GM19324 (cell line): ENCODE results near the gene PPP2R2B.

Source experiments
- ATAC-seq: cut with Tn5 transposase; IDR thresholded peaks from one replicate; pipeline ENCODE4 v1.9.1; 2021; ENCODE audit warnings: mild to moderate bottlenecking, moderate library complexity; ENCODE audit not compliant: unreplicated experiment, low FRiP score

The PPP2R2B gene

DNA sequence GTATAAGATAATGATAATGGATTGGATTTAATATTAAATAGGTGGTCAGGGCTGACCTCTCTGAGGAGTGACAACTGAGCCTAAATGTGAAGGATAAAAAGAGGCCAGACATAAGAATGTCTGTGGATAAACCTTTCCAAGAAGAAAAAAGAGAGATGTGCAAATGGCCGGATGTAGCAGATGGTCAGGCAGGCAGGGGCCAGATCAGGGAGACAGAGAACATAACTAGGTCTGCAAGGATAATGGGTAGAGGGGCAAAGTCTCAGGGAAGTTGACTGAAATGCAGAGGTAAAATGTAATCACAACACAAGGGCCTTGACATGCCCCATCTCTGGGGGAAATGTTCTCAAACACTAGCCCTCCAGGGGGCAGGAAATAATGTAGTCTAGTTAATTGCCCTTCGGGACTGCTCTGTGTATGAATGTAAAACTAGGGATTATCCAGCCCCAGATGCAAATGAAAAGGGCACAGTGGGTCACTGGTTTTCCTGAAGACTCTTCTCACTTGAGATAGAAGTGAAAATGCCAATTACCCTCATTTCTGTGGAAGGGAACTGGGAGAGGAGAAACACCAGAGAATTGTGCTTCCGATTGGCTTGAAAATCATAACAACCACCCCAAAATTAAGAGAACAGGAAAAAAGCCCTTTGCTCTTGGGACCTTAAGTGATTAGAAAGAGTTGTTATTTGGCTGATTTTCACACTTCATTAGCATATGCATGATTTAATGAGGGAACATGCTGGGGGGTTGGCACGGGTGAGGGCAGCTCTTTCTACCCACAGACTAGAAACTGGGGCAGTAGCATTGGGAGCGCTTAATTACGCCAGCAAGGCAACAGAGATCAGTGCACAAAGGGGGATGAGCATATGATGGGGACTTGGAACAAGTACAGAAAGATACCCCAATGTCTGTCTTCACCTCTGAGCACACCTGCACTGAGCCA, 88.6 kb downstream of the PPP2R2B start:
- ATAC-seq, result no peak

DNA sequence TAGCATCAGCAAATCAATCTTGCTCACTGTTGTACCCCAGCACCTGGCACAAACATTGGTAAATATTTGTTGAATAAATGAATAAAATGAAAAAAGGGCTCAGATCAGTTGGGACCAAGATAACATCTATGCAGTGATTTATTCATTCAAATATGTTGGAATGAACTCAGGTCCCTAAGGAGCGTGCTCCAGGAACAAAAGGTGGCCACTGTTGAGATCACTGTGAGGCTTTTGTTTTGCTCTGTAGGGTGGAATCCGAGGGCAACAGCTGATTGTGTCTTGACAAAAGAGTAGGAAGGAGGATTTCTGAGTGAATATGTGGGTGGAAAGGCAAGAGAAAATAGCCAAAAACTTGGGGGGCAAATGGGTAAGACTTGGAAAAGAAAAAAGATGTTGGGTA, 89.7 kb downstream of the PPP2R2B start:
- ATAC-seq, result no peak

GRCh38 chr5:146785065-146785464, 93.5 kb downstream of the PPP2R2B start:
- ATAC-seq, result no peak

- no peak for ATAC-seq
Measured at GRCh38 chr5:146781157-146781556, 97.4 kb downstream of the PPP2R2B start.

DNA sequence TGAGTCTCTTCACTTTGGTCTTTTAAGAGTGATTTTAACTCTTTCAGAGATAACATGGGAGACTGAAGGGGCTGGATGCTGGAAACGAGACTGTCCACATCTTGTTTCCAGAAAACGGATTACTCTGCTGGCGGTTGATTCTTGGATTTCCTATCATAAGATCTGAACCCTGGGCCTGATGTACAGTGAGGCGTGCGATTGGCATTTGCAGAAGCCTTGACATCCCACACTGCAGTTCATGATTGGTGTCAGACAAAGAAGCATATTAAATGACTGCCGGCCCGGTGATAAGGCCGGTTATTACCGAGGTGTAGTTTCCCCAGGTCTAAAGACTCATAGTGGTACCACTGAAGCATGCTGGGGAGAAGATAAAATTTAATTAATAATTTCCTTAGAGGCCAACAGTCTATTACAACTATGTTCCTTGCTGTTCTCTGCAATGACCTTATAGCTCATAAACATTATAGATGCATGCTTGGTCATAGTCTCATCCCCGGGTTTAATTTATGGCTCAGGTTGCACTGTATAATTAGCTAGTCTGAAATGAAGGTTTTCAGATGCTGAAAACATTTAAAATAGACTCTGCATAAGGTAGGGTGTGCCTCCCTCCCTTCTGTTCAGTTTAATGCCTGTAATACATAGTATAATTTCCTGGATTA, 99.2 kb downstream of the PPP2R2B start:
- ATAC-seq, result no peak

DNA sequence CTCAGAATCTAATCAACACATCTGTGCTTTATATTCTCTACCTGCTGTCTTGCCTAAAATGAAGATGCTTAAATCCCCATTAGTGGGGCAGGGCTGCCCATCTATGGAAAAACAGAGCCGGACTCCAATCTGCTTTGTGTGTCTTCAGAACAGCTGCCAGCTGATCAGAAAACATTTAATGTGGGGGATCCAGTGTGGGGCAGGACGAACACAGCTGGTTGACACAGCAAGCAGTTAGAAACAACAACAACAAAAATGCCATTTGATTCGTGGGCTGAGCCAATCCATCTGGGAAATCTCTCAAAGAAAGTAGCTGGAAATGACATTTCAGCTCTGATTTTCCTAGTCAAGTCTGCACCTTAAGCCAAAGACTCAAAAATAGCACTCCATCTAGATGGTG, 99.8 kb downstream of the PPP2R2B start:
- no peak for ATAC-seq

DNA sequence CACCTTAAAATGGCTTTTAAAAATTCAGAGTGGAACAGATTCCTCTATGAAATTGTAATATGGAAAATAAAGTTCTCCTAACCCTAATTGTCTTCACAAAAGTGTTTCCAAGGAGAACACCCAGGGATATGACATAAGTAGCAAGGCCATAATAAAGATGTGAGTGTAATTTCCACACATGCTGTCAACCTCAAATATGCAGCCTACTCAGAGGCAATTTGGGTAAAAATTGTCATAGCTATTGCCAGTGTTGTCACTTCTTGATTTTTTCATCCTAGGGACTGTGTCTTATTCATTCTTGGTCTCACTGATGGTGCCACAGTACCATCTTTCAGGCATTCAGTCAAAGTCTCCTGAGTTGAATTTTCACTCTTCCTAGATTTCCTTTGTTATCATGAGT, 100.3 kb downstream of the PPP2R2B start:
- no peak for ATAC-seq

- no peak for ATAC-seq
Measured at GRCh38 chr5:146772881-146773466, 105.6 kb downstream of the PPP2R2B start.

GRCh38 chr5:146770980-146771379, 107.6 kb downstream of the PPP2R2B start:
- ATAC-seq, result no peak

GRCh38 chr5:146770546-146770945, 108.0 kb downstream of the PPP2R2B start:
- ATAC-seq, result no peak

DNA sequence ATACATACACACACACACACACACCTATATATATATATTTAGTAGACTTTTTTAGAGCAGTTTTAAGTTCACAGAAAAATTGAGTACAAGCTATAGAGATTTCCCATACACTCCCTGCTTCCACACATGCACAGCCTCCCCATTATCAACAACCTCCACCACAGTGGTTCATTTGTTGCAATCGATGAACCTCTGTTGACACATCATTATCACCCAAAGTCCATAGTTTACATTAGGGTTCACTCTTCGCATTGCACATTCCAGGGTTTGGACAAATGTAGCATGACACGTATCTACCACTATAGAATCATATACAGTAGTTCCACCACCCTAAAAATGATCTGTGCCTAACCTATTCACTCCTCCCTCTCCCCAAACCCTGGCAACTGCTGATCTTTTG, 111.0 kb downstream of the PPP2R2B start:
- ATAC-seq, result no peak

DNA sequence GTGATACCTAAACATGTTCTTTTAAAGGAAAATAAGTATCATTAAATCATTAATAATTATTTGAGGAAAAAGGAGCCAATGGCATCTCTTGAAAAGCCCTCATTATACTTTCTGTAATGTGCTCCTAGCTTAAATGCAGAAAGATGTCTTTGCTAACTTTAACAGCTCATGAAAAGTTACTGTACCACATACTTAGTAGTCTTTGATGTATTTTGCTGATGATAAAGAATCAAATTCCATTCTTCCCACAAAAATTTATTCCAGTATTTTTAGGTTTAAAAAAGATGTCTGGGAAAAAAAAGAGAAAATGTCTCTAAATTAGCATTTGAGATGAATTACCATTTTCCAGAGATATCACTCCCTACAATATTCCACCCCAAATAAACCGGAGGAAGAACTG, 112.5 kb downstream of the PPP2R2B start:
- ATAC-seq, result no peak

- no peak for ATAC-seq
Measured at GRCh38 chr5:146765089-146765832, 113.3 kb downstream of the PPP2R2B start.

DNA sequence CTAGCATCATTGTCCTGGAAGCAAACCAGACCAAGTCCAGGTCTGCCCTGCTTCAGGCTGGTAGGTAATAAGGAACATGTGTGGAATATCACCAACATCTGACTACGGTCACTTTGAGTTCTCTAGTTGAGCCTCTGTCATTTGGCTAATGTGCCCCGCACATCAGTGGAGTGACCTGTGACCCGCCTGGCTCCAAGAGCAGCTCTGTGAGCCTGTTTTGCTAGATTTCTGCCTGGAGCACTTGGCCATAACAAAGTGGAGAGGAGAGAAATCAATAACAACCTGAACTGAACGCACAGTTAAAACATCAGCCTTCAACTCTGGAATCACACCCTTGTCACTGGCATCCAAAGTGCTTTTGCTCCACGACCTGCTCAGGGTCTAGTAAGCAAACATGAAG, 115.7 kb downstream of the PPP2R2B start:
- no peak for ATAC-seq

GRCh38 chr5:146761811-146762210, 116.7 kb downstream of the PPP2R2B start:
- no peak for ATAC-seq

GRCh38 chr5:146758938-146759337, 119.6 kb downstream of the PPP2R2B start:
- ATAC-seq, result no peak

GRCh38 chr5:146758076-146758475, 120.5 kb downstream of the PPP2R2B start:
- ATAC-seq, result no peak

DNA sequence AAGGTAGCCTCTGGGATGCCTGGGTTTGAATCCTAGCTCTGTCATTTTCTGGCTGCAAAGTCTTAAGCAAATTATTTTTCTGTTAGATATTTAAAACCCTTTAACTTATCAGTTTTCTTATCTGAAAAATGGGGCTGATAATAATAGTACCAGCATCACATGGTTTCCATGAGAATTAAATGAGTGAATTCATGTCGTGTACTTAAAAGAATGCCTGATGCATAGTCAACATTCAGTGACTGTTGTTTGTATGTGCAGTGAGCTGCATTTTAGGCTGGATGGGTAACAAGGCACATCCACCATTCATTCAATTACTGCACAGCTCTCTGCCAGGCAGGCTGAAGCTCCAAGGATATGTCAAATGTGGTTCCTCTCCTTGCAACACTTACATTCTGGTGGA, 122.0 kb downstream of the PPP2R2B start:
- ATAC-seq, result no peak

GRCh38 chr5:146755793-146756192, 122.8 kb downstream of the PPP2R2B start:
- ATAC-seq, result no peak

- ATAC-seq, result no peak
Measured at GRCh38 chr5:146754621-146755020, 123.9 kb downstream of the PPP2R2B start.

DNA sequence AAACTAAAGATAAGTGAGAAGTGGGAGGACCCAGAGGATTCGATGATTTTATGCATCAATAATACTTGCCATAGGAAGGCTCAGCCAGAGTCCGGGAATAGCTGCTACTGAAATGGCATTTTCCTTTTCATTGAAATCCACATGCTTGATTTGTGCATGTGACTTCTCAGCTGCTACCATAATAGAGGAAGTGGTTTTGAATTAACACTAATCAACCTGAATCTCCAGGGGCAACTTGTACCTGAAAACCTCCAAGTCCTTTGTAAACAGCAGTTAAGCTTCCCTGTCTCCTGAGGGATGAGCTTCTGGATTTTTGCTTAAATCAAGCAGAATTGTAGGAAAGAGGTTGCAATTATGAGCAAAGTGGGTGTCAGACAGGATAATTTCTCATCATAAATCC, 124.9 kb downstream of the PPP2R2B start:
- no peak for ATAC-seq
